GM23338 (cell line): ENCODE measurements around the gene VAMP8. TPM values are rescaled to one million over a fixed set of nuclear protein-coding genes. Genes with fewer than 3 reads are reported as not detected.

Experiments
- ATAC-seq: fragments of 200-7000 bp; cut with Tn5 transposase; 3 replicates; pipeline ENCODE4 v1.9.1; 2020
- DNase-seq: peaks from one replicate; pipeline ENCODE4 v3.0.0-alpha.2; 2015; ENCODE audit warnings: low spot score
- H2AFZ ChIP-seq: fragments of 200-600 bp; sonication (generic); 2 replicates; pipeline ENCODE4 v1.8.0; 2016; ENCODE audit warnings: antibody characterized with exemption, mild to moderate bottlenecking, moderate library complexity
- H3F3A ChIP-seq: fragments of 200-600 bp; sonication (generic); replicated peaks from 2 replicates; pipeline ENCODE4 v1.8.0; 2017; ENCODE audit warnings: antibody characterized with exemption, mixed run types, low read depth
- H3K27ac ChIP-seq: fragments of 200-600 bp; sonication (generic); 2 replicates; pipeline ENCODE4 v1.6.1; 2016; ENCODE audit warnings: low read depth
- H3K27me3 ChIP-seq: fragments of 200-600 bp; sonication (generic); 2 replicates; pipeline ENCODE4 v1.8.0; 2016; ENCODE audit warnings: mild to moderate bottlenecking, mixed run types, moderate library complexity; ENCODE audit not compliant: insufficient read depth
- H3K36me3 ChIP-seq: fragments of 200-600 bp; sonication (generic); 2 replicates; pipeline ENCODE4 v1.8.0; 2016; ENCODE audit warnings: mild to moderate bottlenecking; ENCODE audit not compliant: insufficient read depth
- H3K4me1 ChIP-seq: fragments of 200-600 bp; sonication (generic); 2 replicates; pipeline ENCODE4 v1.8.0; 2016; ENCODE audit warnings: mild to moderate bottlenecking, moderate library complexity; ENCODE audit not compliant: insufficient read depth
- H3K4me2 ChIP-seq: fragments of 200-600 bp; sonication (generic); 2 replicates; pipeline ENCODE4 v1.7.1; 2017; ENCODE audit warnings: mixed run types
- H3K4me3 ChIP-seq: fragments of 200-600 bp; sonication (generic); 2 replicates; pipeline ENCODE4 v1.6.1; 2016; ENCODE audit warnings: mixed run types
- H3K79me2 ChIP-seq: fragments of 200-600 bp; sonication (generic); replicated peaks from 2 replicates; pipeline ENCODE4 v1.8.0; 2017; ENCODE audit warnings: mild to moderate bottlenecking; ENCODE audit not compliant: insufficient read depth
- H3K9me2 ChIP-seq: fragments of 200-600 bp; sonication (generic); 2 replicates; pipeline ENCODE4 v1.8.0; 2017; ENCODE audit not compliant: insufficient read depth
- H4K20me1 ChIP-seq: fragments of 200-600 bp; sonication (generic); replicated peaks from 2 replicates; pipeline ENCODE4 v1.8.0; 2017; ENCODE audit warnings: mild to moderate bottlenecking; ENCODE audit not compliant: insufficient read depth
- H3K27ac Mint-ChIP-seq: 2 replicates; pipeline ENCODE4 v1.8.0; 2020; ENCODE audit warnings: inconsistent platforms, mild to moderate bottlenecking, moderate library complexity, mixed read lengths
- H3K27me3 Mint-ChIP-seq: 3 replicates; pipeline ENCODE4 v1.8.0; 2022; ENCODE audit warnings: low read depth, mild to moderate bottlenecking, moderate library complexity, mixed read lengths, inconsistent platforms; ENCODE audit not compliant: insufficient read depth, poor library complexity
- H3K36me3 Mint-ChIP-seq: 3 replicates; pipeline ENCODE4 v1.8.0; 2021; ENCODE audit warnings: low read depth, mild to moderate bottlenecking, inconsistent platforms, moderate library complexity, mixed read lengths
- H3K4me1 Mint-ChIP-seq: 3 replicates; pipeline ENCODE4 v1.8.0; 2020; ENCODE audit warnings: mild to moderate bottlenecking, inconsistent platforms, mixed read lengths
- H3K4me3 Mint-ChIP-seq: 3 replicates; pipeline ENCODE4 v1.8.0; 2021; ENCODE audit warnings: moderate library complexity, mild to moderate bottlenecking, inconsistent platforms, mixed read lengths
- H3K9me3 Mint-ChIP-seq: 3 replicates; pipeline ENCODE4 v1.8.0; 2020; ENCODE audit warnings: moderate library complexity, mild to moderate bottlenecking, inconsistent platforms, mixed read lengths
- CREB1 ChIP-seq: fragments of 250-450 bp; sonication (Bioruptor Pico); IDR thresholded peaks from 2 replicates; pipeline ENCODE4 v1.5.0; 2020; ENCODE audit warnings: low read depth, mild to moderate bottlenecking, moderate library complexity
- EZH2phosphoT487 ChIP-seq: fragments of 200-600 bp; sonication (generic); IDR thresholded peaks from one replicate; pipeline ENCODE4 v1.8.1; 2018; ENCODE audit warnings: antibody characterized with exemption; ENCODE audit not compliant: unreplicated experiment
- NANOG ChIP-seq: IDR thresholded peaks from 2 replicates; pipeline ENCODE4 v1.6.1; 2016; ENCODE audit warnings: antibody characterized with exemption, borderline replicate concordance
- POLR2AphosphoS5 ChIP-seq: IDR thresholded peaks from 2 replicates; pipeline ENCODE4 v1.6.1; 2016; ENCODE audit warnings: antibody characterized with exemption, low read depth
- REST ChIP-seq: IDR thresholded peaks from one replicate; pipeline ENCODE4 v1.6.1; 2018; ENCODE audit warnings: antibody characterized with exemption; ENCODE audit not compliant: unreplicated experiment
- STAT1 ChIP-seq: IDR thresholded peaks from one replicate; pipeline ENCODE4 v1.6.1; 2016; ENCODE audit warnings: antibody characterized with exemption; ENCODE audit not compliant: unreplicated experiment
- ZNF114 ChIP-seq: fragments of 250-450 bp; sonication (Bioruptor Pico); IDR thresholded peaks from 2 replicates; pipeline ENCODE4 v1.5.0; 2020; ENCODE audit warnings: mild to moderate bottlenecking, moderate library complexity
- ZNF331 ChIP-seq: fragments of 250-450 bp; sonication (Bioruptor Pico); IDR thresholded peaks from 2 replicates; pipeline ENCODE4 v1.5.0; 2020; ENCODE audit warnings: low read depth, mild to moderate bottlenecking, moderate library complexity
- ZNF462 ChIP-seq: fragments of 250-450 bp; sonication (Bioruptor Pico); IDR thresholded peaks from 2 replicates; pipeline ENCODE4 v1.5.0; 2020; ENCODE audit warnings: mild to moderate bottlenecking, moderate library complexity
- polyA plus RNA-seq: library from polyadenylated mRNA; unstranded; fragments of >200 nt; fragmentation: Nextera tagmentation; extraction: Ambion mirVana; gene quantifications from 2 replicates; pipeline ENCODE4 v1.2.1, GENCODE V29; 2016
- total RNA-seq: library from RNA; depleted of rRNA; stranded (reverse); fragments of >200 nt; shearing (Covaris generic); gene quantifications from 2 replicates; pipeline ENCODE4 v1.2.3, GENCODE V29; 2014
- TF ChIP-seq, protein P1 (sequence below), 2 experiments: fragments of 200-600 bp in 1 of 2; sonication (generic) in 1 of 2; conservative IDR thresholded peaks; 2 replicates each; pipeline versions ENCODE4 v1.5.1 to v1.6.1; 2016 to 2017; ENCODE audit warnings: antibody characterized with exemption in 2 of 2, low read depth in 2 of 2, mild to moderate bottlenecking in 2 of 2, moderate library complexity in 1 of 2
- TF ChIP-seq, protein P2 (sequence below): IDR thresholded peaks from 2 replicates; pipeline ENCODE4 v1.6.1; 2016; ENCODE audit warnings: antibody characterized with exemption

Gene VAMP8
- total and polyA plus RNA-seq, 2 experiments from 2014 or later, result 16.3 to 71.7 TPM

DNA sequence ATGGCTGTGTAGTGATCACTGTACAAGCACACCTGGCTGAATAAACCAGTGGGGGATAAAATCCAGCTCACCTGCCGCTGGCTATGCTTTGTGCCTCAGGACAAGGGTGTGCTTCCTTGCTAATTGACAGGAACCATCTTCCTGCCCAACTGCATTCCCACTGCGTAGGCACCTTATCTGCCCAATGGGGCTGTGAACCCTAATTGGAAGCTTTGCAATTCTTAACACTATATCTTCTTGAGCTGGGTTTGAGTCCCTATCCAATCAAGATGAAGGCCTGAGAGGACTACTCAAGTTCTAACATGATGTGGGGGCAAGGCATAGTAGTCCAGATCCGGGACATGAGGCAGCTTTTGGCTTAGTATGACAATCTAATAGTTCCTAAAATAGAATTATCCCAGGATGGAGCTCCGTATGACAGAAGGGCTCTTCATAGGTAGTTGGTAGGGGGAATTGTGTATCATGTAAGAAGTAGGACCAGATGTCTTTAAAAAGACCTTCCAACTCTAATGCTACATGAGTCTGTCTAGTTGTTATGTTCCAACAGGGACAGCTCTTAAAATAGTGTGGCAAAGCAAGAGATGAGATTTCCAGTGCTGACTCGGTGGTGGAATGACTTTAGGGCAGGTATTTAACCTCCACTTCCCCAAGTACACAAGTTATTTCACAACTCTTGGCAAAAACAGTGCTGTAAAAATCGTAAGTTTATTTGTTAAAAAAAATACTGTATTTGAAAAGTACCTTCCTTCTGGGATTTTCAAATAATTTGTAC lies 27.4 kb downstream of the VAMP8 start (continued):
- TF ChIP-seq, protein P1, sequence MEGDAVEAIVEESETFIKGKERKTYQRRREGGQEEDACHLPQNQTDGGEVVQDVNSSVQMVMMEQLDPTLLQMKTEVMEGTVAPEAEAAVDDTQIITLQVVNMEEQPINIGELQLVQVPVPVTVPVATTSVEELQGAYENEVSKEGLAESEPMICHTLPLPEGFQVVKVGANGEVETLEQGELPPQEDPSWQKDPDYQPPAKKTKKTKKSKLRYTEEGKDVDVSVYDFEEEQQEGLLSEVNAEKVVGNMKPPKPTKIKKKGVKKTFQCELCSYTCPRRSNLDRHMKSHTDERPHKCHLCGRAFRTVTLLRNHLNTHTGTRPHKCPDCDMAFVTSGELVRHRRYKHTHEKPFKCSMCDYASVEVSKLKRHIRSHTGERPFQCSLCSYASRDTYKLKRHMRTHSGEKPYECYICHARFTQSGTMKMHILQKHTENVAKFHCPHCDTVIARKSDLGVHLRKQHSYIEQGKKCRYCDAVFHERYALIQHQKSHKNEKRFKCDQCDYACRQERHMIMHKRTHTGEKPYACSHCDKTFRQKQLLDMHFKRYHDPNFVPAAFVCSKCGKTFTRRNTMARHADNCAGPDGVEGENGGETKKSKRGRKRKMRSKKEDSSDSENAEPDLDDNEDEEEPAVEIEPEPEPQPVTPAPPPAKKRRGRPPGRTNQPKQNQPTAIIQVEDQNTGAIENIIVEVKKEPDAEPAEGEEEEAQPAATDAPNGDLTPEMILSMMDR (conservative IDR thresholded peaks at IDR 0.05; ENCODE audit: low read depth in 2 of 2), result no peak
- TF ChIP-seq CREB1 (CRISPR knock-in tag), result no peak
- no peak for TF ChIP-seq NANOG
- TF ChIP-seq, protein P2, sequence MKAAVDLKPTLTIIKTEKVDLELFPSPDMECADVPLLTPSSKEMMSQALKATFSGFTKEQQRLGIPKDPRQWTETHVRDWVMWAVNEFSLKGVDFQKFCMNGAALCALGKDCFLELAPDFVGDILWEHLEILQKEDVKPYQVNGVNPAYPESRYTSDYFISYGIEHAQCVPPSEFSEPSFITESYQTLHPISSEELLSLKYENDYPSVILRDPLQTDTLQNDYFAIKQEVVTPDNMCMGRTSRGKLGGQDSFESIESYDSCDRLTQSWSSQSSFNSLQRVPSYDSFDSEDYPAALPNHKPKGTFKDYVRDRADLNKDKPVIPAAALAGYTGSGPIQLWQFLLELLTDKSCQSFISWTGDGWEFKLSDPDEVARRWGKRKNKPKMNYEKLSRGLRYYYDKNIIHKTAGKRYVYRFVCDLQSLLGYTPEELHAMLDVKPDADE, result no peak

GRCh38 chr2:85605406-85606115 lies 28.2 kb downstream of the VAMP8 start:
- Histone ChIP-seq H3K36me3 (0 out of 2 replicates have a peak, but pooled peaks cover 3% of the 10 kb centered on the region), H3K9me2 (no peaks in the 10 kb centered on the region), H3K4me2 (no peak overlapping the region), H3K4me3 (no peak overlapping the region), H3K27ac (no peak overlapping the region; the same call in 1 of the 2 replicates), H4K20me1 (peaks cover 30% of the 10 kb centered on the region), H2AFZ (no peak overlapping the region), H3F3A (peaks cover 18% of the 10 kb centered on the region; the same call in 1 of the 2 replicates), H3K4me1 (peaks cover 3% of the 10 kb centered on the region; the same call in 1 of the 2 replicates), H3K79me2 (peaks cover 29% of the 10 kb centered on the region), H3K27me3 (no peaks in the 10 kb centered on the region)
- Mint-ChIP-seq H3K27me3 (peaks cover 17% of the 10 kb centered on the region), H3K4me3 (no peak overlapping the region), H3K27ac (no peak overlapping the region), H3K9me3 (peaks cover 3% of the 10 kb centered on the region; the same call in 1 of the 3 replicates), H3K36me3 (peaks cover 41% of the 10 kb centered on the region), H3K4me1 (peaks cover 17% of the 10 kb centered on the region)
- ATAC-seq (no peak), DNase-seq (no peak)
- TF ChIP-seq POLR2AphosphoS5, result no peak
- TF ChIP-seq ZNF331, result no peak
- TF ChIP-seq ZNF462 (CRISPR knock-in tag), result no peak
- TF ChIP-seq EZH2phosphoT487, result no peak
- no peak for TF ChIP-seq ZNF114 (CRISPR knock-in tag)
- no peak for TF ChIP-seq REST
- no peak for TF ChIP-seq STAT1
